NCI-H187 (cell line): ENCODE results near the gene GPX3.

Experiments
- DNase-seq, 2 experiments: peaks; one replicate each; lab custom pipeline; 2025; lab: John Stamatoyannopoulos, UW

GPX3 gene

DNA sequence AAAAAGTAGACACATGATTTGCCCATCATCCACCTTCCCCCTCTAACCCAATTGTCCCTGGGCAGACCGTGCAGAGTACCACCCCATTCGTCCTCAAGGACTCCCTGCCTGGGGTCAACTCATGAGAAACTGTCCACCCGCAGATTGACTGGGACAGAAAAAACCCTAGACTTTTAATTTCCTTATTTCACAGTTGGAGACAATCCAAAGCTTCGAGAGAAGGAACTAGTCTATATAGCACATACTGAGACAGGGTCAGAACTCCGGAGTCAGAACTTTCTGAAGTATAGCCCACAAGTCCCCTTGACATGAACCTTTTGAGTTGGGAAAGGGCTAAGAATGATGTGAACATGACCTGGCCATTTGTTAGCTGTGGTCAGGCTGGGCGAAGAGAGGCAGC is 7.5 kb upstream of the GPX3 start:
- no peak for DNase-seq

GRCh38 chr5:151014680-151015343 is 5.6 kb upstream of the GPX3 start:
- DNase-seq: no peak

DNA sequence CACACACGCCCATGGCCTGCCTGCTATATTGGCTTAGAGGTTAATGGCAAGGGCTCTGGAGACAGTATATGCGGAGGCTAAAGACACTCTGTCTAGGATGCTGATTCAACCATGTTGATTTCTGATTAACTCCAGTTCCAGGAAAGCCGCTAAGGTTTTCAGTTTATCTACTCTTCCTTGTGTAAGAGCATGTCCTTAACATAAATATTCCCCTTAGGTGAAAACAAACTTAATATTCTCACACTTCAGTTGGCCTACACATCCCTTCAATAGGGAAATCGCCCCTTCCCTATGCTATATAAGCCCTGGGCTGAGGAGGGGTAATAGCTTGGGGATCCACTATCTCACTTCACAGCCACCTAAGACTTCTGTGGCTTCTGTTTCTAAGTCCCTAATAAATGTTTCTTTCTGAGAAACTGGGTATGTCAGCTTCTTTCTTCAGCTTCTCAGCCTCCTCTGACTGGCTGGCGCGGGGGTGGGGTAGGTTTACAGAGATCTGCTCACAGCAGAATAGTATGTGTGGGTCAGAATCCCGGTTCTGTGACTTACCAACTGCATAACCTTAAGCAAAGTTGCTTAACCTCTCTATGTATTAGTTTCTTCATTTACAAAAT is 4.3 kb upstream of the GPX3 start:
- DNase-seq: no peak

DNA sequence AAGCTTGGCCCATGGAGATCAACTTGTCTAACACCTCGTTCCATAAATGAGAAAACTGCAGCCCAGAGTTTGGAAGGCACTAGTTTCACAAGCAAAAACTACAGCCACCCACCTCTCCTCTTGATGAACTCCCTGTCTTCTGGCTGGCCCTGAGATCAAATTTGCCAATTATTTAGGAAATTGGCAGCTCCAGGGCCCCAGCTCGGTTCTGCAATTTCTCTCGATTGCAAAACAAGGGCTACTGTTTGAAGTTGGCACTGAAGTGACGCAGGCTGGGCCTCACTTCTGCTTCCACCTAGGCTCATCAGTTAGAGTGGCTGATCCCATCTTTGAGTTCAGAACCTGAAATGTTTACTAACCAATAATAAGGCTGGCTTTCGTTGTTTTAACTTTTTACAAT is 3.7 kb upstream of the GPX3 start:
- no peak for DNase-seq

GRCh38 chr5:151017897-151018296 is 2.5 kb upstream of the GPX3 start:
- DNase-seq: no peak

DNA sequence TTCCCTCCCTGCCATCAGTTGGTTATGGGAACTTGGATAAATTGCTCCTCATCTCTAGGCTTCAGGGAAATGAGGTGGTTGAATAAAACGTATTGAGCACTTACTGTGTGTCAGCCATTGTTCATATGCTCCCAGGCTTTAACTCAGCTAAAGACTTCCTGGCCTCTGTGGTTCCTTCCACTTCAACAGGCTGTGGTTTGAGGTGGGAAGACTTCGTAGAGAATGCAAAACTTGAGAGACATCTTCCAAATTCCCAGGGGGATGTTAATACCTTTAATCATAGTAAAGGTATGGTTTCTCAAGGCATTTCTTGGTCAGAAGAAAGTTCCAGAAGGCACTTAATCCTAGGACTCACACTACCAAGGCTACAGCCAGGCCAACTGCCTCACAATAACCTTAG is 1.5 kb upstream of the GPX3 start:
- DNase-seq: no peak

DNA sequence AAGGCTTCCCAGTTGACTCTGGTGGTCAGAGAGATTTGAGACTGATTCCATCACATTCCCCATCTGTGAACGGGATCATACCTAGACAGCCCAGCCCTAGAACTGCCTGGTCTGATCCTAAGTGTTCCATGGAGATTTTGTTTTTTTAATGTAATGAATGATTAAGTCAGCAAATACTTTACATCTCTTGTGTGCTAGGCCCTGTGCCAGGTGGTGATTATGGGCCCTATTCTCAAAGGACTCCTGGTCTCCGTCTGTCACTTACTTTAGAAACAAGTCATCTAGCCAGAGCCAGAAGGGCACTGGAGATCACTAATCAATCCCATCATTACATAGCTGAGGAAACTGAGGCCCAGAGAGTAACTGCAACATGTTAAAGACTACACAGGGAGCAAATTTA is 1.1 kb upstream of the GPX3 start:
- DNase-seq: no peak

DNA sequence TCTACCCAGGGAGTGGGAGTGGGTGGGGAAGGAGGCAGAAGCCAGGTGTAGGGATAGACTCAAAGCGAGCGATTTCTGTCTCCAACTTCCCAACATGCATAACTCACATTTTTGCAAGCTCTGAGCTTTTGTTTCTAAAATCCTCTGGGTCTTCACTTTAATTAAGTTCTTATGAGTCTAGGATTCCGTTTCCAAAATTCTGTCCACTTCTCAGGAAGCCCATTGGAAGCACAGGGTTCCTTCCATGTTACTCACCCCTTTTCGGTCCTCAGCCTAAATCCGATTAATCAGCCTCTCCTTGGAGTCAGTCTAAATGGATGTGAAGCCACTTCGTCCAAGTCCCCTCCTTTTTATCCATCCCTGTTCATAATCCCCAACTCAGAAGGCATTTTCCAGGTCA is 1.4 kb downstream of the GPX3 start:
- DNase-seq: no peak

- DNase-seq: no peak
These were observed 2.2 kb downstream of the GPX3 start for GRCh38 chr5:151022511-151023018.

DNA sequence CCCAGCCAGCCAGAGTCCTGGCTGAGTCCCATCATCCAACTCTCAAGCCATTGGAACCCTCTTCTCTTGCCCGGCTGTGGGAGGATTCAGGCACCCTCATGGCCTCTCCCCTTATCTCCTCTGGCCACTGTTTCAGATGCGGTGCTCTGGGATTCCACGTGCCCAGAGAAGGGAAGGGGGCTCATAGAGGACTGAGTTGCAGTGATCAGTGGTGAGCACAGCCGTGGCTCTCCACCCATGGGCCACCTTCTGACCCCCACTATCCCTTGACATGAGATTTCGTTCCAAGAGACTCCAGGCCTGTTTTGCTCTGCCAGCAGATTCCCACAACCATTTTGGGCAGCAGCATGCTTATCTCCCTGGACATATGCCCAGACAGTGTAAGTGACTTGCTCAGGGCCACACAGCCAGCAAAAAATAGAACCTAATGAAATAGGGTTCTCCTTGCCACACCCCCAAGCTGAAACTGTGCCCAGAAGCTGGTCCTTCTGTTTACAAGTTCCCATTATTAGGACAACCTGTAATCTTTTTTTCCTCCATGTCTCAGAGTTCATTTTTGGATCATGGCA is 2.7 kb downstream of the GPX3 start:
- no peak for DNase-seq

GRCh38 chr5:151023651-151024050 is 3.3 kb downstream of the GPX3 start:
- no peak for DNase-seq

- no peak for DNase-seq
These were observed 4.3 kb downstream of the GPX3 start for GRCh38 chr5:151024440-151025249.

GRCh38 chr5:151025250-151025606 is 4.8 kb downstream of the GPX3 start:
- no peak for DNase-seq

DNA sequence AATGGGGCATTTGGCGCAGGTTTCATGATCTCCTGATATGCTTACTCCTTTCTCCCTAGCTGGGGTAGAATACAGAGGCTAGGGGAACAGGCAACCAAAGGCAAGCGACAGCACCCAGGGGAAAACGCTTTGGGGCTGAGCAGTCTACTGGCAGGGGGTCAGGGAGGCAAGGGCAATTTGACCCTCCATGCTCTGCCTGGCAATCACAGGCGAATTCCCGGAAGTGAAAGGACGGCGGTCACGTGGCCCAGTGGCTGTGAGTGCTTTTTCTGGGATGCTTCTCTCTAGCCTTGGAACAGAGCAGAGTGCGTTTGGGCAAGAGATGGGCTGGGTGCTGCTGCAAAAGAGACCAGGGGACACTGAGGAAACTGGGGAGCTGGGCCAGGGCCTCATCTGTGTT is 5.7 kb downstream of the GPX3 start:
- DNase-seq: no peak

GRCh38 chr5:151026679-151027078 is 6.3 kb downstream of the GPX3 start:
- DNase-seq: no peak

DNA sequence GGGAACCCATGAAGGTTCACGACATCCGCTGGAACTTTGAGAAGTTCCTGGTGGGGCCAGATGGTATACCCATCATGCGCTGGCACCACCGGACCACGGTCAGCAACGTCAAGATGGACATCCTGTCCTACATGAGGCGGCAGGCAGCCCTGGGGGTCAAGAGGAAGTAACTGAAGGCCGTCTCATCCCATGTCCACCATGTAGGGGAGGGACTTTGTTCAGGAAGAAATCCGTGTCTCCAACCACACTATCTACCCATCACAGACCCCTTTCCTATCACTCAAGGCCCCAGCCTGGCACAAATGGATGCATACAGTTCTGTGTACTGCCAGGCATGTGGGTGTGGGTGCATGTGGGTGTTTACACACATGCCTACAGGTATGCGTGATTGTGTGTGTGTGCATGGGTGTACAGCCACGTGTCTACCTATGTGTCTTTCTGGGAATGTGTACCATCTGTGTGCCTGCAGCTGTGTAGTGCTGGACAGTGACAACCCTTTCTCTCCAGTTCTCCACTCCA is 7.6 kb downstream of the GPX3 start:
- no peak for DNase-seq

- no peak for DNase-seq
These were observed 8.3 kb downstream of the GPX3 start for GRCh38 chr5:151028717-151029116.

DNA sequence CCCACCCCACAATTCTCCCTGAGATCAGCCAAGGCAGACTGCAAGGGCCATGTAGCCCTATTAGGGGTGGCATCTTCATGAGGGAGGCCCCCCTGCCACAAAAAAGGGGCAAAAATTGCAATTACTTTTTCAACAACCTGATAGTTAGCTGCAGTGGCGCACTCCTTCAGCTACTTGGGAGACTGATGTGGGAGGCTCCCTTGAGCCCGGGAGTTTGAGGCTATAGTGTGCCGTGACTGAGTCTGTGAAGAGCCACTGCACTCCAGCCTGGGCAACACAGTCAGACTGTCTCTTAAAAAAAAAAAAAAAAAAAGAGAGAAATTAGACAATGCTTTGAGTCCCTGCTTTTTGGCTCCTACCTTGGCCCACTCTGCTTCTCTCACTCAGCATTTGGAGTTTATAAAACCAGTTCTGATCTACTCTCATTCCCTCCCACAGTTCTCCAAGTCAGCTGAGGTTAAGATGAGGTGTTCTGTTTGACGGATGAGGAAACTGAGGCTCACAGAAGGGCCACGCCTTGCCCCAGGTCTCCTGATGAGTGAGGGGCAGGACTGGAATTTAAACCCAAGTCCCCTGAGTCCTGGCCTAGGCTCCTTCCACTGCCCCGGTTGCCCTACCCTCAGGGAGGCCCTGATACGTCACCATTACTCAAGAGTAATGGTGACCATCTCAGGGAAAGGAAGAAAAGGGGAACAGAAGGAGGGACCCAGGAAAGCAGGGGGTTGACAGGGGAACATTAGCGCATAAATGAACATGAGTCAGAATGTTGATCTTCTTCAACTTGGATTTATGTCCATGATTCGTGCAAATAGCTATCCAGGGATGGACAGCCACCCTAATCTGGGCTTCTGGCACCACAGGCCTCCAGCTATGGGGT is 9.0 kb downstream of the GPX3 start:
- DNase-seq: no peak

DNA sequence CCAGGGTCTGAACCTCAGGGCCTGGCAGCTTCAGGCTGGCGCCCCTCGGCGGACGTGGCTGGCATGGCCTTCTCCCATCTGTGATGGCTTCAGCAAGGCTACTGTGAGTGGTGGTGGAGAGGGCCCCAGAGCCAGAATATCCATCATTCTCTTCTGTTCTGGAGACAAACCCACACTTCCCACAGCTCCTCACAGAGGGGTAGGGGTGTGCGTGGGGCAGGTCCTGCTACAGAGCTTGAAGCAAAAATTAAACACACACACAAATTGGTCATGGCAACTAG is 9.6 kb downstream of the GPX3 start:
- DNase-seq: no peak

GRCh38 chr5:151030379-151030778 is 10.0 kb downstream of the GPX3 start:
- no peak for DNase-seq

- no peak for DNase-seq
These were observed 11.2 kb downstream of the GPX3 start for GRCh38 chr5:151031554-151031953.
